Body of pancreas (tissue), 4 donors: ENCODE data around the gene ERICH4. TPM values are rescaled to one million over a fixed set of nuclear protein-coding genes. Genes with fewer than 3 reads are reported as not detected.

Experiments used
- ATAC-seq: fragments of 150-250 bp; one replicate; pipeline ENCODE4 v1.9.1; 2016
- DNase-seq, 4 donors: peaks; one replicate each; pipeline ENCODE4 v3.0.0-alpha.2; 2019
- H3K27ac ChIP-seq, 4 donors: fragments of 200-600 bp; sonication (generic); 1 replicate in 3 of 4; 2 replicates in 1 of 4; pipeline versions ENCODE4 v1.5.1 to v1.6.1; 2016 to 2019; ENCODE audit warnings: mild to moderate bottlenecking in 1 of 4, mixed read lengths in 1 of 4, moderate library complexity in 1 of 4
- H3K27me3 ChIP-seq, 2 donors: fragments of 200-600 bp; sonication (generic); one replicate each; pipeline ENCODE4 v1.6.0; 2016; ENCODE audit warnings: mild to moderate bottlenecking in 1 of 2
- H3K36me3 ChIP-seq, 2 donors: fragments of 200-600 bp; sonication (generic); replicated peaks in 1 of 2; 2 replicates each; pipeline ENCODE4 v1.5.1; 2016; ENCODE audit warnings: low read depth in 2 of 2; ENCODE audit not compliant: insufficient read depth in 1 of 2
- H3K4me1 ChIP-seq: fragments of 200-600 bp; sonication (generic); one replicate; pipeline ENCODE4 v1.6.0; 2016
- H3K4me3 ChIP-seq, 2 donors: fragments of 200-600 bp; sonication (generic); 1 replicate in 1 of 2; 2 replicates in 1 of 2; pipeline ENCODE4 v1.5.1; 2016 to 2019
- H3K9me3 ChIP-seq, 3 donors: fragments of 200-600 bp; sonication (generic); 1 replicate in 2 of 3; 2 replicates in 1 of 3; pipeline ENCODE4 v1.5.1; 2016
- POLR2A ChIP-seq, 3 donors: fragments of 450-650 bp; IDR thresholded peaks; one replicate each; pipeline ENCODE4 v1.6.1; 2016; ENCODE audit warnings: antibody characterized with exemption in 3 of 3, mild to moderate bottlenecking in 2 of 3
- WGBS, 2 donors: methylation state at CpG; one replicate each; pipeline ENCODE4 v1.1.5; 2017; 5-methylcytosine and 5-hydroxymethylcytosine counted together
- intact Hi-C: fragments of 100-400 bp; cut with DNase I; formaldehyde crosslinking; loops from one replicate; pipeline ENCODE4 v1.15.1; 2023
- total RNA-seq, 2 donors: library from RNA; depleted of rRNA; stranded (reverse); fragments of >200 nt; gene quantifications; one replicate each; pipeline ENCODE4 v1.1.0, GENCODE V29; 2016
- TF ChIP-seq, protein P1 (sequence below), 7 experiments: fragments of 450-650 bp in 4 of 7; fragments of 200-600 bp in 3 of 7; sonication (generic) in 3 of 7; IDR thresholded peaks; one replicate each; pipeline ENCODE4 v1.5.1; 2016 to 2019; ENCODE audit warnings: antibody characterized with exemption in 7 of 7

The ERICH4 gene
- total RNA-seq, 2 donors from 2014 or later, result not detected

DNA sequence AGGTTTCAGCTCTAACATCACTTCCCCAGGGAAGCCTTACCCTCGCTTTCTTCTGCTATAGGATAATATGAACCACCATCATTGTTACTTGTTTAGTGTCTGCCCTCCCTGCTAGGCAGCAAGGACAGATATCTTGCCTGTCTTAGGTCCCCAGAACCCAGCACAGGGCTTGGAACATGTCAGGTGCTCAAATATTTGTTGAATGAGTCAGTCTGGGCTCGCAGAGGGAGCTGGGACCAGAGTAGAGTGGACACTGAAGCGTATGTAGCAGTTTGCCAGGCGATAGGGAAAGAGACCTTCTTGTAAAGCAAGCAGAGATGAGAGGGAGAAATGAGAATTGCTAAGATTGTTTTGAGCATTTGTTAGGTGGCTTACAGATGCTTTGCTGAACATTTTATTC, 33.7 kb upstream of the ERICH4 start:
- peaks cover 47% of the 10 kb centered on the region for H3K4me1 ChIP-seq

DNA sequence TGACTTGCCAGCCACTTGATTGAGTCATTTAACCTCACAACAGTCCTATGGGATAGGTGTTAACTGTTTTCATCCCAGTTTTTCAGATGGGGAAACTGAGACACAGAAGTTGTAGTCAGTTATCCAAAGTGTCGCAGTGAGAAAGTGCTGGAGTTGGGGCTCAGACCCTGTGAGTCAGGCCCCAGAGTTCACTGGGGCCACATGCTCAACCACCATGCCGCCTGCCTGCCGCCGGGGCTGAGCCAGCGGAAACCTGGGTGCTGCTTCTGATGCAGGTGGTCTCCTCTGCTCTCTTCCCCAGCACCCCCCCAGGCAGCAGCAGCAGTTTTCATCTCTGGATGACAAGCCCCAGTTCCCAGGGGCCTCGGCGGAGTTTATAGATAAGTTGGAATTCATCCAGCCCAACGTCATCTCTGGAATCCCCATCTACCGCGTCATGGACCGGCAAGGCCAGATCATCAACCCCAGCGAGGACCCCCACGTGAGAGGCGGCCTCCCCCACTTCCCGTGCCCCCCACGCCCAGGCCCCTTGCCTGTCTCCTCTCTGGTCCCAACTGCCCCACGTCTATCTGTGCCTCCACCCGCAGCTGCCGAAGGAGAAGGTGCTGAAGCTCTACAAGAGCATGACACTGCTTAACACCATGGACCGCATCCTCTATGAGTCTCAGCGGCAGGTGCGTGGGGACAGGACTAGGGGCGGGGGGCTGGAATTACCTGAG, 32.5 kb upstream of the ERICH4 start:
- no peaks in the 10 kb centered on the region for H3K9me3 ChIP-seq
- H3K27ac ChIP-seq, result peak overlapping the region; percentile 60 to 85 (median 78)
- H3K4me1 ChIP-seq, result peaks cover 42% of the 10 kb centered on the region
- peaks cover 2 to 4% of the 10 kb centered on the region in 2 donors for H3K36me3 ChIP-seq
- H3K27me3 ChIP-seq, result no peaks in the 10 kb centered on the region
- no peak for TF ChIP-seq POLR2A (IDR thresholded peaks at IDR 0.05)
- TF ChIP-seq, protein P1, sequence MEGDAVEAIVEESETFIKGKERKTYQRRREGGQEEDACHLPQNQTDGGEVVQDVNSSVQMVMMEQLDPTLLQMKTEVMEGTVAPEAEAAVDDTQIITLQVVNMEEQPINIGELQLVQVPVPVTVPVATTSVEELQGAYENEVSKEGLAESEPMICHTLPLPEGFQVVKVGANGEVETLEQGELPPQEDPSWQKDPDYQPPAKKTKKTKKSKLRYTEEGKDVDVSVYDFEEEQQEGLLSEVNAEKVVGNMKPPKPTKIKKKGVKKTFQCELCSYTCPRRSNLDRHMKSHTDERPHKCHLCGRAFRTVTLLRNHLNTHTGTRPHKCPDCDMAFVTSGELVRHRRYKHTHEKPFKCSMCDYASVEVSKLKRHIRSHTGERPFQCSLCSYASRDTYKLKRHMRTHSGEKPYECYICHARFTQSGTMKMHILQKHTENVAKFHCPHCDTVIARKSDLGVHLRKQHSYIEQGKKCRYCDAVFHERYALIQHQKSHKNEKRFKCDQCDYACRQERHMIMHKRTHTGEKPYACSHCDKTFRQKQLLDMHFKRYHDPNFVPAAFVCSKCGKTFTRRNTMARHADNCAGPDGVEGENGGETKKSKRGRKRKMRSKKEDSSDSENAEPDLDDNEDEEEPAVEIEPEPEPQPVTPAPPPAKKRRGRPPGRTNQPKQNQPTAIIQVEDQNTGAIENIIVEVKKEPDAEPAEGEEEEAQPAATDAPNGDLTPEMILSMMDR (IDR thresholded peaks at IDR 0.05), result no peak
- intact Hi-C loops, result no loop called here
- H3K4me3 ChIP-seq, result no peak overlapping the region
- ATAC-seq, result no peak
- DNase-seq, result no peak
- 78 to 88% methylated on average over 12 to 22 of the region's 23 CpGs for WGBS, 2 donors

More for the DNA sequence above, 33.7 kb upstream of the ERICH4 start:
- Histone ChIP-seq H3K4me3 (no peak overlapping the region), H3K36me3 (no peaks in the 10 kb centered on the region), H3K9me3 (no peaks in the 10 kb centered on the region), H3K27me3 (no peaks in the 10 kb centered on the region), H3K27ac (peak overlapping the region; percentile 68 to 85 (median 78))
- TF ChIP-seq, protein P1 (IDR thresholded peaks at IDR 0.05), result no peak
- TF ChIP-seq POLR2A (IDR thresholded peaks at IDR 0.05), result peak in 2 of 3 donors; percentile 37 to 51
- intact Hi-C loops, result no loop called here
- ATAC-seq, result peak; percentile 97
- DNase-seq, result peak; percentile 78 to 90 (median 88)
- 14 to 15% methylated on average over 4 of the region's 4 CpGs for WGBS, 2 donors

DNA sequence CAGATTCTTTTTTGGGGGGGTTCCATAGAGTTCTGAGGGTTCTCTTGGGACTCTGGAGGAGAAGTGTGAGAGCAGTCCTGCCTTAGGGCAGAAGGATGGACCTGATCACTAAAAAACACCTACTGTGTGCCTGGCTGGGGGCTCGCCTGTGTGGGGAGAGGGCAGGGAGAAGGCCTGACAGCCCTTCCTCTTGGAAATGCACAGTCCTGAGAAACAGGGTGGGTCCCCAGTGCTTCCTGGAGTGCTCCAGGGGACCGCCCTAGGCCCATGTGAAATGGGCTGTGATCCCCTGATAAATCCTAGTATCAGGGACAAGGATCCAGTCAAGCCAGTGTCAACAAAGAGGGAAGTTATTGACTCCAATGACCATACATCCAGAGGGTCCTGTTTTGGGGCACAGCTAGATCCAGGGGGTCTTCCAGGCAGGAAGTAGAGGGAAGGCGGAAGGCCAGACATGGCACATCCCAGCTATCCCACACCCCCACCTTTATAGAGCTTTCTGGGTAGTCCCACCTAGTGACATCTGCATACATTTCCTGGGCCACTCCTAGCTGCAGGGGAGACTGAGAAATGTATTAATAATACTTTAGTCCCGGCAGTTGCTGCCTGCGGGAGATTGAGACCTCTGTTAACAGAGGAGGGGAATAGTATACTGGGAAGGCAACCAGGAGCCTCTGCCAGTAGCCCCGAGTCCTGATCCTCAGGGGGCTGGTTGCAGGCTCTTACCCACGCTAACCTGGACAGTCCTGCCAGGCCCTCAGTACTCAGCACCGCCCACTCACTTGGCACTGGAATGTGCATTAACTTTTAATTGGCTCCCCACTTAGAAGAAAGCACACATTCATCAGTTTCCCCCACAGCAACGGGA, 31.6 kb upstream of the ERICH4 start:
- Histone ChIP-seq H3K9me3 (no peaks in the 10 kb centered on the region), H3K27ac (peak overlapping the region in 3 of 4 donors; percentile 18 to 85 (median 48)), H3K4me1 (peaks cover 37% of the 10 kb centered on the region), H3K36me3 (peaks cover 4 to 6% of the 10 kb centered on the region in 2 donors), H3K4me3 (no peak overlapping the region), H3K27me3 (no peaks in the 10 kb centered on the region)
- ATAC-seq (no peak), DNase-seq (no peak)
- TF ChIP-seq, protein P1 (IDR thresholded peaks at IDR 0.05), result no peak
- 63 to 80% methylated on average over 3 to 9 of the region's 9 CpGs for WGBS, 2 donors
- intact Hi-C loops, result no loop called here

DNA sequence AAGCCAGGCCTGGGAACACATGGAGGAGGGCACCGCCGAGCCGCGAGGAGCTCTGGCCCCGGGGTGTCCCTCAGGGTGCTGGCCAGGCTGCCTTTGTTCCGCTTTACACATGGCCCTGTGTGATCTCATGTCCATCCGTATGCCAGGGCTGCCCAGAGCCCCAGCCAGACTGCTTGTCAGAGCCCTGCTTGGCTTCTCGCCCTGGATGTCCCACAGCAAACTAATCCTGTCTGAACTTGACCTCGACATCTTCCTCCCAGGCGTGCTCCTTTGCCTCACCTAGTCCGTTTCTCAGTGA, 31.0 kb upstream of the ERICH4 start:
- peaks cover 37% of the 10 kb centered on the region for H3K4me1 ChIP-seq
- no peaks in the 10 kb centered on the region for H3K27me3 ChIP-seq
- H3K36me3 ChIP-seq, result peaks cover 4 to 7% of the 10 kb centered on the region in 2 donors
- no peak overlapping the region for H3K4me3 ChIP-seq
- intact Hi-C loops, result no loop called here
- no peaks in the 10 kb centered on the region for H3K9me3 ChIP-seq
- peak overlapping the region in 3 of 4 donors; percentile 18 to 85 (median 48) for H3K27ac ChIP-seq
- TF ChIP-seq, protein P1 (IDR thresholded peaks at IDR 0.05), result no peak
- TF ChIP-seq POLR2A (IDR thresholded peaks at IDR 0.05), result no peak
- DNase-seq (peak in 2 of 4 donors; percentile 39 to 55), ATAC-seq (peak; percentile 13)
- 60 to 78% methylated on average over 4 to 11 of the region's 11 CpGs for WGBS, 2 donors
